HG02884 (cell line): ENCODE measurements around the gene MAPK11.

Experiments
- ATAC-seq: cut with Tn5 transposase; IDR thresholded peaks from one replicate; pipeline ENCODE4 v1.9.1; 2021; ENCODE audit warnings: mild to moderate bottlenecking, moderate library complexity; ENCODE audit not compliant: unreplicated experiment

The MAPK11 gene

DNA sequence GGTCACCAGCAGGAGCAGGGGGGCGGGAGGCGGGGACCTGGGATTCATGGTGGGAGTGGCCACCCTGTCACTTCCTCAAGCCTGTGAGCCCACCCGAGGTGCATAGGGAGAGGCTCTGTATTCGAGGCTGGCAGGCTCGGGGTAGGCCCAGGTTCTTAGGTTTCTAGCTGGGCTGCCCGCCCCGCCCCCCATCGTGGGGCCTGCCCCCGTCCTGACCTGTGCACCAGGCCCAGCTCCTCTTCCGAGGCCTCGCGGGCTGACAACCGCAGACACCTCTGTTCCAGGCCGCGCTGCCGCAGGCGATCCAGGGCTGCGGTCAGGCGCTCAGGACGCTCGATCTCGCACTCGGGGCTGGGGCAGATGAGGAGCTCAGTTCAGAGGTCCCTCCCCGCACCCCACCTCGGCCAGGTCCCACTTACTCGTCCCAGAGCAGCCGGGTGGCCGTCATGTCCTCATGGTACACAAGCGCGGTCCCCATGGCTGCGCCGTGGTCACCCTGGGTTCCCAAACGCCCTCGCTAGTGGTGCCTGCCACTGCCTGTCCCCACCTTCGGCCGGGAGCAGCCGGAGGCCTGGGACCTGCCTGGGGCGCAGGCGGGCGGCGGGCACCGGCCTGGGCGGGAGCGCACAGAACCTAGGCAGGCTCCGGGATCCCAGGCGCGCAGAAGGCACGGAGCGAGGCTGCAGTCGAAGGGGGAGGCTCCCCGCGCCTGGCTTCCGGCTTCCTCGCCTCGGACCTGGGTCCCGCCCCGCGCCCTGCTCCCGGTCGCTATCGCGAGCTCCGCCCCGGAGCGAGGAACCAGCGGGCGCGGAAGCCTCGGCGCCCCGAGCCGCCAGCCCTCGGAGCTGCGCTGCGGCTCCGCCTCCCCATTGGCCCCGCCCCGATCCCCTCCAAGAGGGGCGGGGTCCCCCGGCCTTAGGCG, 19.4 kb downstream of the MAPK11 start, which contains the start of gene HDAC10:
Gene HDAC10, minus strand, starts transcription at position 711 of the 922 bp plus-strand sequence. Its CDS starts 233 bp downstream, at position 478.
- ATAC-seq, result peak; percentile 60

DNA sequence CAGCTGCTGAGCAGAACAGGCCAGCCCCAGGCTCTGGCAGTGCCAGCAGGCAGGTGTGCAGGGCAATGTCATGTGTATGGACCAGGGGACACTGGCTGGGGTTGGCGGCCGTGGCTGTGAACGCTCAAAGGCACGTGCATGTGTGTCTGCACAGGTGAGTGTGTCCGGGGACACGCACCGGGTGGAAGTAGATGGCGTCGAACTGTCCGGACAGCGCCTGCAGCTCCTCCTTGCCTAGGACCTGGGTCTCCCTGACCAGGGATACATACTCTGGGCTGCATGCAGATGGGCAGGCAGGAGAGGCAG, 20.0 kb downstream of the MAPK11 start:
- ATAC-seq, result no peak

DNA sequence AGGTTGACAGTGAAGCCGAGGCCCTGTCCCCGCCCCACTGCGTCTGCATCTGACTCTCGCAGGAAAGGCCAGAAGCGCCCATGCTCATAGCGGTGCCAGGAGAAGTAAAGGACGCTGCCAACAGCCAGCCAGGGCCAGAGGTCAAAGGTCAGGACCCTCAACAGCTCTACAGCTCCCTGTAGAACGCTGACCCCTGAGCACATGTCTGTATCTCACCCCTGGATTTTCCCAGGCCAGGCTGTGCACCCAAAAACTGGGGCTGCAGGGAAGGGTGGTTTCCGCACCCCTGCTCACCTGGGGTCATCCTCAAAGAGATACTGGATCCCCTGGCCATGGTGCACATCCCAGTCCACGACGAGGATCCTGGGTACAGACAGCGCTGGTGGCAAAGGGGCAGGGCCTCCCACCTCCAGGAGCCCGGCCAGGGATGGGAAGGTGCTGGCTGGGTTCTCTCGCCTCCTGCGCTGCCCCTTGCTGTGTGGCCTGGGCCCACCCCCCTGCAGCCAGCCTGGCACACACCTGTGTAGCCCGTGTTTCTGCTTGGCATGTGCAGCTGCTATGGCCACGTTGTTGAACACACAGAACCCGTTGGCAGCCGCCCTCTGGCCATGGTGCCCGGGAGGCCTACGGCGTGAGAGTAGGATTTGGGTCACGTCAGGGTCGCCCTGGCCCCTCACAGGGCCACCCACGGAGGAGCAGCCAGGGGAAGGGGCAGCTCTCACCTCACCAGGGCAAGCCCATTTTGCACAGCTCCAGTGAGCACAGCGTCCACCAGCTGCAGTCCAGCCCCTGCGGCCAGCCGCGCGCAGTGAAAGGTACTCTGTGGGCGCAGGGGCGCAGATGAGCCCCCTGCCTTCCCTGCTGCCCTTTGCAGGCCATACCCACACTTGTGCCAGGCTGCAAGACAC, 20.6 kb downstream of the MAPK11 start:
- no peak for ATAC-seq

DNA sequence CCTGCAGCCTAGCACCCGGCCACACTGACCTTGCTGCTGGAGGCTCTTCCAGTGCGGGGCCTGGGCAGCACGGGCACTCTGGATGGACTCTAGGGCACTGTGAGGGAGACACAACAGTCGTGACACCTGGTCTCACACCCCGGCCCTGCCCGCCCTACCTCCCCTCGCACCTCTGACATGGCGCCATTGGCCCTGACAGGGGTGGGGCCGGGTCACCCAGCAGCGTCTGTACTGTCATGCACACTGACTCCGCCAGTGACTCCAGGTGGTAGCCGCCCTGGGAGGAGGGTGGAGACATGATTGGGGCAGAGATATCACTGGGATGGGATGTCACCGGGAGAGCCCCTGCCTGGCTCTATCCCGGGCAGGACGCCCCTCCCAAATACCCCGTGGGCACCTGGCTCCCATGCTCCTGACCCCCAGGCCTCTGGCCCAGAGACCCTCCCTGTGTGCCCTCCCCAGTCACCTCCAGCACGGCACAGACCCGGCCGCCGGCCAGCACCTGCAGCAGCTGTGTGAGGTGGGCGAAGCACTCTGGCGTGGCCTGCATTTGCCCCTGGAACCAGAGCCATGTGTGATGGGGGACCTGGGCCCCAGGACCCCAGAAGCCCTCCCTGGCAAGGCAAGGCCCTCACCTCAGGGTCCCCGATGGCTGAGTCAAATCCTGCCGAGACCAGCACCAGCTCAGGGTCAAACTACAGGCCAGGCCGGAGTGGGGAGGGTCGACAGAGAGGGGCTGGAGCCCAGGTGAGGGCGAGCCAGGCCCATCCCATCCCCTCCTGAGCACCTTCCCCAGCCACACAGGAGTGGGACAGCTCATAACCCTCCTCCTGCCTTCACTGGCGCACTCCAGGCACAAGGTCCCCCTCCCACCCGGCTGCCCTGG, 21.7 kb downstream of the MAPK11 start:
- no peak for ATAC-seq

DNA sequence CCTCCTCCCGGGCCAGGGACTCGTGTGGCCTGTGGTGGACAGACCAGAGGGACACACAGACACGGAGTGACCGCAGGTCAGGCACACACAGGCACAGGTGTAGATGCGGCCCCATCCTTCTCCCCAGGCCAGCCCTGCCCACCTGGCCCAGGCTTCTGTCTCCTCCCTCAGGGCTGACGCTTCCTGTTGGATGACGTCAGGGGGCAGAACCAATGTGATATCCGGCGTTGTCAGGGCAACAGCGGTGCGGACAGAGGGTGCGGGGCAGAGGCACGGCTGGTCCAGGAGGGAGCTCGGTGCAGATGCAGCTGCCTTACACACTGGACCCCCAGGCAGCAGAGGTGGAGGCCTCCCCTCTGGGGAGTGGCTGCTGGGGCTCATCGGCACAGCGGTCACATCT, 22.4 kb downstream of the MAPK11 start:
- no peak for ATAC-seq

DNA sequence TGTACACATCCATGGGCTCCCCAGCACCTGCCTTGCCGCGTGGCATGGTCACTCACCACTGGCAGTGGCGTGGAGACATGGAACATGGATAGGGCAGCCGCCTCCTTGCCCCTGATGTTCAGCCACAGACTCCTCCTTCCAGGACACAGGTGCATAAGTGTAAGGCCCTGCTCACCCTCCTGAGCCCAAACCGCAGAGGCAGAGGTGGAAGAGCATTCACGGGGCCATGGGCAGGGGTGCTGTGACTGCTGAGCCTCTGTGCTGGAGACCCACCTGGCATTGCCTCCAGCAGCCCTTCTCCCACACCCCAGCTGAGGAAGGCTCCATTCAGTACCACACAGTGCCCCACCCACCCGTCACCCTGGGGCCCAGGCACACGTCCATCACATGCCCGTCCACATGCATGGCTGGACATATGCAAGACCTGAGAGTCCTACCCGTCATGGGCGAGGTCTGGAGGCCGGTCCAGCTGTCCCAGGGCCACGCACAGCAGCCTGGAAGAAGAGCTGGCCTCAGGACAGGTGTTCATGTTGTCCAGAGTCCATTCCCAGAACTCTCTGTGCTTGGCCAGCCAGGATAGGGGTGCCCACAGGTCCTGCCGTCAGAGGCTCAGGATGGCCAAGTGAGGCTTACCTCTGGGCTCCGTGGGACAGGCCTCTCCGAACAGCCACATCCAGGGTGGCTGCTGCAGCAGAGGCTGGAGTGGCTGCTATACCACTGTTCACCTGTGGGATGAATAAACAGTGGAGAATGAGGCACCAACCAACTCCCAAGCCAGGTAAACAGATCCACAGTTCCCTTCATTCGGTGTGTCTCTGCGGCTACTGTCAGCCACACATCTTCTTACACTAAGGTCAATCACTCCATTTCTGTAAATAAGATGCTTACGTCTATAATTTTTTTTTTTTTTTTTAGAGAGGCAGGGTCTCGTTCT, 23.7 kb downstream of the MAPK11 start:
- ATAC-seq, result no peak

DNA sequence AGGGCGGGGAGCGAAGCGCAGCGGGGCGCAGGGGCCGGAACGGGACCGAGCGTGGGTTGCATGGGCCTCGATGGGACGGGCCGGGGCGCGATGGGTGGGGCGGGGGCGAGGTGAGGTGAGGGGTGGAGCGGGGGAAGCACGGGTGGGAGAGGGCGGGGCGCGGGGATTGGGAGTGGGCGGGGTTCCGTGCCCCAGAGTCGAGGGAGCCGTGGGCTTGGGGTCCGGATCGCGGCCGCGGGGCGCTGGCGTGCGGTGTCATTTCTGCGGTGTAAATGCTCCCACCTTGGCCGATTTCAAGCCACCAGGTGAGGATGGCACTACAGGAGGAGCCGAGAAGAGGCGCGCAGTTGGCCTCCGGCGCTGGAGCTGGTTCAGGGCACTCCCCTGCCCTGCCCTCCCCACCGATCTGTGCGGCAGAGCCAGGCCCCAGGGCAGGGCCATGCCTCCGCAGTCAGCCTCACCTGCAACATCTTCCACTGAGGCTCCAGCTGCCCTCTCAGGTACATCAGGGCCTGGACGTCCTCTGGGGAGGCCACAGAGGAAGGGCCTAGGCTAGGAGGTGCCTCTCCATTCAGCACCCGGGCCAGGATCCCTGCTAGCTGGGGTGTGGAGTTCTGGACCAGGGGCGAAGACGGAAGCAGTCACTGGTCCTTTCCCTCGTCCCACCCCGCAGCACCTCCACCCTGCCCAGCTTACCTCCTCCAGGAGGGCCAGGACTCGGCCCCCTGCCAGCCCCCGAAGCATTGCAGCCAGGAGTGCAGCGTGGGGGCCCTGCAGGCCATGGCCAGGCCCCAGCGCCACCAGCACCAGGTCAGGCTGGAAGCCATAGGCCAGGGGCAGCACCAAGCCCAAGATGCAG, 24.7 kb downstream of the MAPK11 start:
- no peak for ATAC-seq

DNA sequence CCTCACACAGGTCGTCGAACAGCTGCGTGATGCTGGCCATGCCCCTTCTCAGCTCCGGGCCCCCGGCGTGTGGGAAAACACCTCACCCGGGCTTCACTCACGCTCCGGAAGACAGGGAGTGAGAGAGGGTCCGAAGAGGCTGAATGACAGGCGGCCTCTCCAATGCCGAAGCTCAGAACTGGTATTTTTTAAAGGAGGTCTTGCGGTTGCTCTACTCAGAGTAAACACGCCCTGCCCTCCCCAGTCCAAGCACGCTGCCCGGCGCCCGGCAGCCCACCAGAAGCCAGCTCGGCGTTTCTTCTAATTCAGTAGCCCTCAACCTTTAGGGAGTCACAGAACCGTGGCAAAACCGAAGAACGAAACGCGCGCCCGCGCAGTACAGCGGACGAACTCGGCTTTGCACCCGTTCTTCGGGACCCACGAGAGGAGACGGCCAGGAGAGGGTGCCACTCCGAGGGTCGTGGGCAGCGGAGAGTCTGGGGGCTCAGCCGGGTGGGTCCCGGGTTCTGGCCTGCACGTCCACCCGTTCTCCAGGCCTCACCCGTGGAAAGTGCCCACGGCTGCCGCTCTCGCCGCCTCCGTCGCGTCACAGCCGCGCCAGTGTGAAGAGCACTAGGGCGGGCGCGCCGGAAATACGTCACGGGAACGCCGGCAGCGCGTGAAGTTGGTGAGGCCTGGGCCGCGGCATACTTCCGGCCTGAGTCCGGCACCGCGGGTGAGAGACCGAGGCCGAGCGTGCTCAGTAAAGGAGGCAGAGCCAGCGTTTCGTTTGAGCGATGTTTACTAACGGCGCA, 25.6 kb downstream of the MAPK11 start, which contains the start of gene TUBGCP6:
Gene TUBGCP6, minus strand, starts transcription at position 604 of the 794 bp plus-strand sequence. Its CDS starts 564 bp downstream, at position 40.
- ATAC-seq, result peak; percentile 66

DNA sequence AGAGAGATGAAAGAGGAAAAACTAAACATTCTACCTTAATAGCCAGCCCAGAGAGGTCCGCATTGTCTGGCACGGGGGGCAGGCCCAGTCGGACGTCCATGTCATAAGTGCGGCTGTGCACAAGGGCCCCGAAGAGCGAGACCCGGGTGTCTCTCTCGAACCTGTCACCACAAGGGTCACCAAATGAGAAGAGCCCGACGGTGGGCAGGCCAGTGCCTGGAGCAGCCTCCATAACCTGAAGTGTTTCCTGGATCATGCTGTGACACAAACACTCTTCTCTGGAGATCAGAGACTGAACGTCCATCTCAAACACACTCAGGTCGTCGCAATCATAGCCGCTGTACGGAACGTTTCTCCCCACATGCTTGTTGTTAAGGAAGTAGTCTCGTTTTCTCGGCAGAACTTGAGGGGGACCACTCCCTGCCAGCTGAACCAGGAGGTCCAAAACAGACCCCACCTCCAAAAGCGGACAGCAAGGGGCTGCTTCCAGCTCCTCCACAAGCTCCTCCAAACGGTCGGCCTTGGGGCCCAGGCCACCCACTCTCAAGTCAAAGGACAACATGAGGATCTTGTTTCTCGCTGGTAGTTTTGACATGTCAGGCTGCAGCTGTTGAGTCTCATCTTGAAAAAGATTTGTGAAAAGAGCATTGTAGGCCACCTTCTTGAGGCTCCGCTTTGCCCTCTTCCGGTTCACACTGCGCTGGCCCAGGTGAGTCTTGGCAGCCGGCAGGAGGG, 26.3 kb downstream of the MAPK11 start:
- no peak for ATAC-seq

DNA sequence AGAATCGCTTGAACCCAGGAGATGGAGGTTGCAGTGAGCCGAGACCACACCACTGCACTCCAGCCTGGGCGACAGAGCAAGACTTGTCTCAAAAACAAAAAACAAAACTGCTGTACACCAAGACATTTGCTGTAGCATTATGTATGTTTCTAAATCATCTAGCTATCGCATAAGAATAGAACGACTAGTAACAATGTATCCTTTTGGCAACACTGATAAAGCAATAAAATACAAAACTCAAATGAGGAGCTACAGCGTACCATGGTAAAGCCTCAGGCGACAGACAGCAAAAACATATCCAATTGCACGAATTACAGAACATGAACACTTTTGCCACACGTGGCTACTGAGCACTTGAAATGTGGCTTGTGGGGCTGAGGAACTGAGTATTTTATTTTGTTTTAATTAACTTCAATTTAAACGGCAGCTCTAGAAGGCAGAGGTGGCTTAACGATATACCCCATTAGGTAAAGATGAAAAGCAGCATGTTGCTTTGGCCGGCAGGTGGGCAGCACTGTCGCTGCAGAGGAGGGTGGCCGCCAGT, 27.7 kb downstream of the MAPK11 start:
- no peak for ATAC-seq

DNA sequence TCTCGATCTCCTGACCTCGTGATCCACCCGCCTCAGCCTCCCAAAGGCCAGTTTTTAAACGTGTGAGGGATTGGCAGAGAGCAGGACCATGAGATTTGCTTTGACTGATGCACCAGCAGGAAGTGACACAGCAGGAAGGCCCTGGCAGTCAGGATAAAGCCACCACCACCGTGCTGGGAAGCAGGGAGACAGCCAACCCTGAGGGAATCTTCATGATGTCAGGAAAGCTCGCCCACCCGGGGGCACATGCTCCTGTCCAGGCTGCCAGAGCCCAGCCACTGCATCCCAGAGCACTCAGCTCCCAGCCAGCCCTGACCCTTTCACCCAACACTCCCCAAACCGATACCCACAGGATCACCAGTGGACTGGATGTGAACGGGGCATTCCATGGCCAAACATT, 31.4 kb downstream of the MAPK11 start:
- no peak for ATAC-seq

DNA sequence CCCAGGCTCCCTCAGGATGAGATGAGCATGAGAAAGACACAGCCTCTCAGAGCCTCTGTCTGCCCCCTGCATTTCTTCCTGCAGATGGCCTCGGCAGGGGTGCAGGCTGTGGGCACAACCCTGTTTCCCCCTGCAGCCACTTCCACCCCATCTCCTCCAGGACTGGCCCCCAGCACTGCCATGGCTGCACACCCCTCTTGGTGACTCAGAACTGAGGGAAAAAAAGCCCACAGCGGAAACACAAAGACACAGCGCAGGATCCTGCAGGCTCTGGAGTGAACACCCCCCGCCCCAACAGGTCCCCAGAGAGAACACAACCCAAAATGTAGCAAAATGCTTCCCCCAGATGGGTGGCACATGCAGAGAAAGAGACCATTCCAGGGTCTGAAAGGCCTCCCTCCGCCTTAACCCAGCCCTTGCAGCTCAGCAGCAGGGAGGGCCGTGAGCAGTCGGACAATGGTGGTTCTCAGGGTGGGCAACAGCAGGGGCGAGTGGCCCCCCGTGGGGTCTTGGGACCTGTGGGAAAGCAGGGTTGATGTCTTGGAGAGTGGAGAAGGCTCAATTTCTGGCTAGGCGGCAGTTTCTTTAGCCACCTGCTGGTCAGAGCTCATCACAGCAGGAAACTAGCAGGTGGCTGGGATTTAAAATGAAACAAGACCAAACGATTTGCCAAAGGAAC, 33.3 kb downstream of the MAPK11 start:
- no peak for ATAC-seq

DNA sequence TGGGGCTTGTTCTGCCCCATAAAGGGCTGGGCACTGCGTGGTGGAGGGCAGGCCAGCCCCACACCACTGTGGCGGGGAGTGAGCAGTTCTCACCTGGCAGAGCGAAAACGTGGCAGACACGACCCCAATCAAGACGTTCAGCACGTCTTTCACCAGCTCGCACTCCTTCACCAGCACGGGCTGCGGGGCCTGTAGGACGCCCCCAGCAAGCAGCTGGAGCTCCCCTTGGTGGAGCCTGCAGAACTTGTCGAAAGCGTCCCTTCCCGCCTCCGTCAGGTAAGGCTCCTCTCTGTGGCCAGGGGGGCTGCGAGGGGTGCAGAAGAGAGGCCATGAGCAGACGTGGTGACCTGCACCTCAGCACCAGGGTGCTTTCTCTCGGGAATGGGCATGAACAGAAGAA, 37.0 kb downstream of the MAPK11 start:
- ATAC-seq, result no peak

DNA sequence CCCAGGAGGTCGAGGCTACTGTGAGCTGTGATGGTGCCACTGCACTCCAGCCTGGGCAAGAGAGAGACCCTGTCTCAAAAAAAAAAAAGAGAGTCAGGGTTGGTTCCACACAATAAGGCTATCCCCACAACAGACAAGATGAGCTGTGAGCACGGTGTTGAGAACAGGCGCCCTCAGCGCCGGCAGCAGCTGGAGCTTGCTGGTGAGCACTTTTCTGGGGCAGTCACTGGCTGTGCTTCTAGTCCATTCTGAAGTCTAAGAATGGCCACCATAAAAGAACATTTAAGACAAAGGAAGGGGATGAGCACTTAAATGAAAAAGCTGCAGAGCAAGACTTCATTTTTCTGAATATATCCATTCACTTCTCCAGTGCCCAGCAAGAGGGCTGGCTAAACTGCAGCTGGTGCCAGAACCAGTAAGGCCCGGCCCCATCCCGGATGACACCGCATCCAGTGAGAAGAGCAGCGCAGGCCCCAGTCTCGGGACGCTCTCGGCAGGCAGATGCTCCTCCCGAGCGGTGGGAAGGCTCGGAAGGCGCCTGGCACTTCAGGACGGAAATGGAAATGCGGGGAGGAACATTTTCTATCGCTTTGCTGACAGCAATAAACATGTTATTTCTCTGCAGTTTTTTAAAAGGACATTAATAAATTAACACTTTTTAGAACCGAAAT, 37.6 kb downstream of the MAPK11 start:
- ATAC-seq, result no peak

DNA sequence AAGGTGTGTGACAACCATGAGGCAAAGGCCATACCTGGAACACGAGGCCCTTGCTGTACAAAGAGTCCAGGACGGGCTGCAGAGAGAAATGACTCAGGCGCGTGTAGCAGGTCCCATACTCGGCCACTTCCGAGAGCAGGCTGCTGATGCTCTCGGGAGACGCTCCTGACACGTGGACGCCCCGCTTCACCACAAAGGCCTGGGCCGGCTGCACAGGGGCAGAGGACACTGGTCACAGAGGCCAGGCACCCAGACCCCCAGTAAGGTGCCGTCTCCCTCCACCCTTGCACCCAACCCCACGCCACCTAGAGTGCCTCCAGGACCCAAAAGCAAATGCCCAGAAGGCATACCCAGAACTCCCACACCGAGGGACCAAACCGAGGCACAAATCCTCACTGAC, 40.8 kb downstream of the MAPK11 start:
- ATAC-seq, result no peak

DNA sequence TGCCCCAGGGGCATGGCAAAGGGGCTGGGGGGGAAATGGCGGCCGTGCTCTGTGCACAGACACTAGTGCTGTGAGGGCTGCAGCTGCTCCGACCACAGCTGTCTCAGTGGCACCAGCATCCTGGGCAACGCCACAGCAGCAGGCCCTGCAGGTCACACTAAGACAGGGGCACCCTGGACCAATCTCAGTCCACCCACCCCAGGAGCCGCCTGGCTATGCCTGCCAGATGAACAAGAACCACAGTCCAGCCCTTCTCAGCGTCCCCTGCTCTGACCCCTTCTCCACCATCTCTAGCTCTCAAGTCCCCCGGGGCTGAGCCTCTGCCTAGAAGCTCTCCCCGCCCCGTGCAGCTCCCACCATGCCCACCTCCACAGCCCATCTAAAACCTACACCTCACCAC, 41.8 kb downstream of the MAPK11 start:
- no peak for ATAC-seq
